ENCODE data around the gene TRAF2. TPM values are rescaled to one million over a fixed set of nuclear protein-coding genes. Genes with fewer than 3 reads are reported as not detected.
"Not testable (repeated sequence)": the region's sequence is repeated elsewhere in the genome, so short reads cannot be mapped to it uniquely, and the experiment has no call there.

TRAF2 gene, protein sequence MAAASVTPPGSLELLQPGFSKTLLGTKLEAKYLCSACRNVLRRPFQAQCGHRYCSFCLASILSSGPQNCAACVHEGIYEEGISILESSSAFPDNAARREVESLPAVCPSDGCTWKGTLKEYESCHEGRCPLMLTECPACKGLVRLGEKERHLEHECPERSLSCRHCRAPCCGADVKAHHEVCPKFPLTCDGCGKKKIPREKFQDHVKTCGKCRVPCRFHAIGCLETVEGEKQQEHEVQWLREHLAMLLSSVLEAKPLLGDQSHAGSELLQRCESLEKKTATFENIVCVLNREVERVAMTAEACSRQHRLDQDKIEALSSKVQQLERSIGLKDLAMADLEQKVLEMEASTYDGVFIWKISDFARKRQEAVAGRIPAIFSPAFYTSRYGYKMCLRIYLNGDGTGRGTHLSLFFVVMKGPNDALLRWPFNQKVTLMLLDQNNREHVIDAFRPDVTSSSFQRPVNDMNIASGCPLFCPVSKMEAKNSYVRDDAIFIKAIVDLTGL
- total RNA-seq: 10 to 100 TPM; 37.4 to 46.2 TPM

DNA sequence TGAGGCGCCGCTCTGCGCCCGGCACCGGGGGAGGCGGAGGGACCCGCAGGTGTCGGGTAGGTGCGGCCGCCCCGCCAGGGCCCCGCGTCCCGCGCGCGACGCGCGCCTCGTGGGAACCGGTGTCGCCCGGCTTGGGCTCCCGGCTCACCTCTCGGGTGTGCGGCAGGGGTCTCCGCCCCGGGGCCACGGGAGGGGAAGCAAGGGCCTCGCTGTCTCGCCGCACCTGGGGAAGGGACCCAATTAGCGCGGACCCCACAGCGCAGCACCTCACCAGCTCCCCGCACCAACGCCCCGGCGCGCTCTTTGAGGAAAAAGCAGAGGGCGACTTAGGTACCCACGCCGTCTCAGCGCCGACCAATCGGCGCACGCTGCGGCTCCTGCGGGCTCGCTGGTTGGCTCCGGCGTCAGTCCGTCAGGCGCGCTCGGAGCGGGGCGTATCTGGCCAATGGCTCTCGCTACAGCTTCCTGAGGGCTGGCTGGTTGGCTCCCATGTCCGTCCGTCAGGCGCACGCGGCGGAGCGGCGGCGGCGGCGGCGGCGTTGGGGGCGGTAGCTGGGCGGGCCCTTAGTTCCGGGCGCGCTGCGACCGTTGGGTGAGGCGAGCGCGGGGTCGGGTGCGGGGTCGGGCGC, at the start of gene TRAF2:
TSS of gene TRAF2 (plus strand) at position 567 of the 629 bp plus-strand sequence. CDS start 12,225 bp downstream, outside the sequence.
- ATAC-seq: peak; percentile 89

DNA sequence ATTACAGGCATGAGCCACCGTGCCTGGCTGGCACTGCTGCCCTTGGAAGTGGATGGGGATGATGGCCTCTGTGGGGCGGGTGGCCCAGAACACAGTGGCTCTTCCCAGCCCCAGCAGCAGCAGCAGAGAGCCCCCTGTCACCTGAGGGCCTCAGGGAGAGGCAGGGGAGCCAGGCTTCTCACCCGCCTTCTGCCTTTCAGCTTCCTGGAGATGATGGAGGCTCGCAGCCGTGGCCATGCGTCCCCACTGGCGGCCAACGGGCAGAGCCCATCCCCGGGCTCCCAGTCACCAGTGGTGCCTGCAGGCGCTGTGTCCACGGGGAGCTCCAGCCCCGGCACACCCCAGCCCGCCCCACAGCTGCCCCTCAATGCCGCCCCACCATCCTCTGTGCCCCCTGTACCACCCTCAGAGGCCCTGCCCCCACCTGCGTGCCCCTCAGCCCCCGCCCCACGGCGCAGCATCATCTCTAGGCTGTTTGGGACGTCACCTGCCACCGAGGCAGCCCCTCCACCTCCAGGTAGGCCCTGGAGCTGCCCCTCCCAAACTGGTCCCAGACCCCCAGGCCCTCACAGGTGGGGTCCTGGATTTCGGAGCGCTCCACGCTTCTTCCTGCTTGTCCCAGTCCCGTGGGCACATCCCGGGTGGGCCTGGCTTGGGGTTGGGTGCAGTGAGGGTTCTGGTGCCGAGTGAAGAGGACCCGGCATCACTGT, 49.0 kb upstream of the TRAF2 start:
- intact Hi-C loops (cut with DNase I, micrococcal nuclease): no loop called here
- Mint-ChIP-seq H3K4me3 (no peak overlapping the region), H3K9me3 (ENCODE audit: low read depth) (no peaks in the 10 kb centered on the region), H3K27ac (no peak overlapping the region), H3K4me1 (peaks cover 2% of the 10 kb centered on the region), H3K36me3 (ENCODE audit: low read depth) (peaks cover 3% of the 10 kb centered on the region), H3K27me3 (no peaks in the 10 kb centered on the region)
- ChIA-PET POLR2A (no interaction called here), CTCF (no interaction called here)
- no peak for ATAC-seq
- DNase-seq: no peak

More for the DNA sequence above, at the start of gene TRAF2:
- H3K9me3 Mint-ChIP-seq (ENCODE audit: low read depth): no peaks in the 10 kb centered on the region
- no peaks in the 10 kb centered on the region for H3K27me3 Mint-ChIP-seq
- intact Hi-C loops (cut with DNase I, micrococcal nuclease): loop anchor here (1.0 to 10.0 kb wide), 20 partner anchors 16 to 961 kb away; partner anchors contain the start of genes MAN1B1 (in 2 of the 2), PHPT1 (in 2 of the 2), TMEM141 (in 2 of the 2) and EDF1 (in 1 of the 2)
- H3K4me3 Mint-ChIP-seq: peak within 1 kb of the TSS; percentile 85
- POLR2A ChIA-PET: interaction anchor here (0.6 to 1.1 kb wide), 3 partner anchors 16 to 540 kb away, joined by 3 to 8 read pairs (median 4); partner anchors contain the start of gene AJM1
- peaks cover 26% of the 10 kb centered on the region for H3K36me3 Mint-ChIP-seq (ENCODE audit: low read depth)
- CTCF ChIA-PET: interaction anchor here (0.7 to 1.3 kb wide), 5 partner anchors 44 to 693 kb away, joined by 3 to 8 read pairs (median 3); partner anchors contain the start of genes AJM1, DNLZ and DPH7
- peak; percentile 98 for DNase-seq
- peaks cover 51% of the 10 kb centered on the region for H3K4me1 Mint-ChIP-seq
- peak within 1 kb of the TSS; percentile 95 for H3K27ac Mint-ChIP-seq

DNA sequence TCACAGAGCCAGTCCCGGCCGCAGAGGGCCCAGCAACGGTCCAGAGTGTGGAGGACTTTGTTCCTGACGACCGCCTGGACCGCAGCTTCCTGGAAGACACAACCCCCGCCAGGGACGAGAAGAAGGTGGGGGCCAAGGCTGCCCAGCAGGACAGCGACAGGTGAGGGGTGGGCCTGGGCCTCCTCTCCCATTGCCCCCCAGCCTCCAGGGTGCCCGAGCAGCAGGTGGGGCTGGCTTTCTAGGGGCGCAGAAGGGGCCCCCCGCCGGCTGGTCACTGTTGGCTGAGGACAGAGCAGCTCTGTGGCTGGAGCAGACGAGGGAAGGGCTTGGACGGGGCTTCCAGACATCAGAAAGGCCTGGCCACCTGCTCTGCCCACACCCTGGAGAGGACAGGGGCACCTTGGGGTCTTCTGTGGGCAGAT, 48.4 kb upstream of the TRAF2 start:
- CTCF ChIA-PET; H3K9me3 Mint-ChIP-seq (ENCODE audit: low read depth); intact Hi-C loops (cut with DNase I, micrococcal nuclease); ATAC-seq; H3K27me3 Mint-ChIP-seq; DNase-seq; H3K27ac Mint-ChIP-seq; POLR2A ChIA-PET; H3K4me3 Mint-ChIP-seq; H3K36me3 Mint-ChIP-seq (ENCODE audit: low read depth); H3K4me1 Mint-ChIP-seq: not testable (repeated sequence)

DNA sequence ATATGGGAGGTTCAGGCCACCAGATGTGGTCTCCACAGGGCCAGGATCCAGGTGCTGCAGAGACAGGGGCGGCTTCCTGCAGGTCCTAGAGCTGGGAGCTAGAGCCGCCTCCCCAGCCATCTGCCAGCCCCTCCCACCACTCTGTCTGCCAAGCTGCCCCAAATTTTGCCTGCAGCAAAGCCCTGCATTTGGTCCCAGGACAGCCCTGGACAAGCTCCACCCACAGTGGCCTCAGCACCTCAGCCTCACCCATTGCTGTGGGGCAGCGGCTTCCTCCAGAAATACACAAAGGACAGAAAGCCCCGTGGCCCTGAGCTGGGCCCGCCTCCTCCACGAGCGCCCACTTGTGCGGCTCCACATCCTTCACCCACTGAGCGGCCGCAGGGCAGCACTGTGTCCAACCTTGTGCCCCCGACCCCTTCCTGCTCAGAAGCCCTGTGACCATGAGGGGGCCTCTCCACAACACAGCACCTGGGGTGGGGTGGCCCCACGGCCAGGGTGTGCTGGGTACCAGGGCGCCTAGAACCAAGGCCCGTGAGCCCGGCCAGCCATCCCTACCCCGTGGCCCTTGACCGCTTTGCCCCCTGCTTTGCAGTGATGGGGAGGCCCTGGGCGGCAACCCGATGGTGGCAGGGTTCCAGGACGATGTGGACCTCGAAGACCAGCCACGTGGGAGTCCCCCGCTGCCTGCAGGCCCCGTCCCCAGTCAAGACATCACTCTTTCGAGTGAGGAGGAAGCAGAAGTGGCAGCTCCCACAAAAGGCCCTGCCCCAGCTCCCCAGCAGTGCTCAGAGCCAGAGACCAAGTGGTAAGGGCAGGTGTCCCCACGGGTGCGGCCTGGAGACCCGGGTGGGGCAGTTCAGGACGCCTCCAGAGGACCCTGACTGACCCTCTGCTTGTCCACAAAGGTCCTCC, 47.7 kb upstream of the TRAF2 start:
- Mint-ChIP-seq H3K27ac (no peak overlapping the region), H3K27me3 (peaks cover under 1% of the 10 kb centered on the region), H3K4me1 (peaks cover 5% of the 10 kb centered on the region), H3K9me3 (ENCODE audit: low read depth) (no peaks in the 10 kb centered on the region), H3K36me3 (ENCODE audit: low read depth) (peaks cover 3% of the 10 kb centered on the region), H3K4me3 (no peak overlapping the region)
- ATAC-seq (no peak), DNase-seq (no peak)
- ChIA-PET CTCF (interaction anchor here (0.6 kb wide), 2 partner anchors 23 to 44 kb away, joined by 3 read pairs; no protein-coding TSS in a partner anchor), POLR2A (no interaction called here)
- intact Hi-C loops (cut with DNase I, micrococcal nuclease): no loop called here

DNA sequence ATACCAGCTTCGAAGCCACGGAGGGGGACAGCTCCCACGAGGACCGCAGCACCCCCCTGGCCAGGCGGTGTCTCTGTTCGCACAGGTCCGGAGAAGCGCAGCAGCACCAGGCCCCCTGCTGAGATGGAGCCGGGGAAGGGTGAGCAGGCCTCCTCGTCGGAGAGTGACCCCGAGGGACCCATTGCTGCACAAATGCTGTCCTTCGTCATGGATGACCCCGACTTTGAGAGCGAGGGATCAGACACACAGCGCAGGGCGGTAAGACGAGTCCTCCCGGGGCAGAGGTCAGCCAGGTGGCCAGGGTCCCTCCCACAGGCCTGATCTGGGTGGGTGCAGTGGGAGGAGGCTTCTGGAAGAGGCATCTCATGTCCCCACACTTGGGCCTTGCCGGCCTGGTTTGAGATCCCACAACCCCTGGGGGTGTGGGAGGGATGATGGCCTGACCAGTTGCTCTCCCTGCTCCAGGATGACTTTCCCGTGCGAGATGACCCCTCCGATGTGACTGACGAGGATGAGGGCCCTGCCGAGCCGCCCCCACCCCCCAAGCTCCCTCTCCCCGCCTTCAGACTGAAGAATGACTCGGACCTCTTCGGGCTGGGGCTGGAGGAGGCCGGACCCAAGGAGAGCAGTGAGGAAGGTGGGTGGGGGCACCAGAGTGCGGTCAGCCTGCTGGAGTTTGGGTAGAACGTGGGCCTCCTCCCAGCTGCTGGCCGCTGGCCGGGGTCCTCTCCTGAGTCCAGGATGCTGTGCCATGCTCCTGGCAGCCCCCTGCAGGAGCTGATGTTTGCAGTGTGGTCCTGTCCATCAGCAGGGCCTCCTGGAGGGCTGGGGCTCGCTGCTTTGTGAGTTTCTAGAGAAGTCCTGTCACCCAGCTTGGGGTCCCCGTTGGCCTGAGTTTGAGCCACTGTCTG, 46.8 kb upstream of the TRAF2 start:
- Mint-ChIP-seq H3K27me3 (peaks cover 2% of the 10 kb centered on the region), H3K4me1 (peaks cover 6% of the 10 kb centered on the region), H3K36me3 (ENCODE audit: low read depth) (peaks cover 3% of the 10 kb centered on the region), H3K9me3 (ENCODE audit: low read depth) (no peaks in the 10 kb centered on the region), H3K4me3 (no peak overlapping the region), H3K27ac (no peak overlapping the region)
- ChIA-PET CTCF (interaction anchor here (0.6 to 1.5 kb wide), 2 partner anchors 29 to 491 kb away, joined by 3 to 6 read pairs; no protein-coding TSS in a partner anchor), POLR2A (no interaction called here)
- intact Hi-C loops (cut with DNase I, micrococcal nuclease): loop anchor here in 1 of 2 experiments (10.0 kb wide), 1 partner anchor 195 kb away; the partner anchor contains the start of gene FUT7
- DNase-seq (no peak), ATAC-seq (no peak)

DNA sequence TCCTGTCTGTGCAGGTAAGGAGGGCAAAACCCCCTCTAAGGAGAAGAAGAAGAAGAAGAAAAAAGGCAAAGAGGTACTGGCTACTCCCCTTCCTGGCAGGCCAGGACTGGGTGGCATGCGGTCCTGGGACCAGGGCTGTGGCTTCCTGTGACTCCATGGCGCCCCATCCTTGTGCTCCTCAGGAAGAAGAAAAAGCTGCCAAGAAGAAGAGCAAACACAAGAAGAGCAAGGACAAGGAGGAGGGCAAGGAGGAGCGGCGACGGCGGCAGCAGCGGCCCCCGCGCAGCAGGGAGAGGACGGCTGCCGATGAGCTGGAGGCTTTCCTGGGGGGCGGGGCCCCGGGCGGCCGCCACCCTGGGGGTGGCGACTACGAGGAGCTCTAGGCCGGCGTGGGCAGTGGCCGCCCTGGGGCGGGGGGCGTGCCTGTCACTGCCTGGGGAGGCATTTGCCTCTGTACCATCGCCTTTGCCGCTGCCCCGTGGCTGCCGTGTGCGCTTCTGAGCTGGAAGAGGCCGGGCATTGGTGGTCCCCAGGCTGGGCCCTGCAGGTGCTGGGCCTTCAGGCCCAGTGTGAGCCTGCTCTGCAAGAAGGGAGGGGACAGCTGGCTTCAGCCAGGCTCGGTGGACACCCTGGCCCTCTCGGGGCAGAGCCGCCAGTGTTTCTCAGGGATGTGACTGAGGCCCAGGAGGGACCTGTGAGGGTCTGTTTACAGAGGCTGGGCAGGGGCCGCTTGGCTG, 46.0 kb upstream of the TRAF2 start:
- peaks cover 6% of the 10 kb centered on the region for H3K4me1 Mint-ChIP-seq
- ChIA-PET POLR2A (no interaction called here), CTCF (interaction anchor here (1.5 kb wide), 1 partner anchor 30 kb away, joined by 6 read pairs; no protein-coding TSS in a partner anchor)
- H3K27ac Mint-ChIP-seq: no peak overlapping the region
- DNase-seq (no peak), ATAC-seq (no peak)
- H3K4me3 Mint-ChIP-seq: no peak overlapping the region
- peaks cover 4% of the 10 kb centered on the region for H3K27me3 Mint-ChIP-seq
- H3K36me3 Mint-ChIP-seq (ENCODE audit: low read depth): peaks cover 3% of the 10 kb centered on the region
- no peaks in the 10 kb centered on the region for H3K9me3 Mint-ChIP-seq (ENCODE audit: low read depth)
- intact Hi-C loops (cut with DNase I, micrococcal nuclease): loop anchor here in 1 of 2 experiments (10.0 kb wide), 1 partner anchor 194 kb away; the partner anchor contains the start of gene FUT7

DNA sequence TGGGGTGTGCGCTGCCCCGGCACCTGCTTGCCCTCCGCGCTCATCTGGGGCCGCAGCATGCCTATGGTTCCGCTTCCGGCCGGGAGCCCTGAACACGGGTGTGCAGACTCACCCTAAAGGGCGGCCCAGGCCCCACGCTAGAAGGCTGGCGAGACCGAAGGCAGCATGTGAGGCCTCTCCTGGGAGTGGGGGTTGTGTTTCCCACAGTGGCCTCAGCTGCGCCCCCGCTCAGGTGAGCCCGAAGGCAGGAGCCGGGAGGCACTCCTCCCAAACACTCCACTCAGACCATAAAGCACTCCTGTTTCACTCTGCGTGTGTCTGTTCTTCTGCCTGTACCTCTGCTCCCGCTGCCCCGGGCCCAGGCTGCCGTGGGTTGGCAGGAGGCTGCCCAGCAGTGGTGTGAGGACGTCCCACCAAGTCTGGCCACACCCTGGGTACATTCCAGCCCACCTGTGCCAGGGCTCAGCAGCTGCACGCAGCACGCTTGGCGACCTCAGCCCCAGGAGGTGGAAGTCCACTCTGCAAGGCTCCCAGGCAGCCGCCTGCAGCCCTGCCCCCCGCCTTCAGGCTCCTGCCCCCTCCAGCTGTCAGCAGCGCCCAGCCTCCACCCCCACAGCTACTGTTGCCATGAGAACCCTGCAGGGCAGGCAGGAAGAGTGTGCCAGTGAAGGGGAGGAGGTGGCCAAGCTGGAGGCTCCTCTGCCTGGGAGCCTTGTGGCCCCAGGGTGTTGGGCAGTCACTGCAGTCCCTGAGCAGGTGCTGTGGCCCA, 45.3 kb upstream of the TRAF2 start:
- intact Hi-C loops (cut with DNase I, micrococcal nuclease): loop anchor here in 1 of 2 experiments (10.0 kb wide), 1 partner anchor 194 kb away; the partner anchor contains the start of gene FUT7
- ChIA-PET CTCF (interaction anchor here (0.9 to 2.3 kb wide), 7 partner anchors 17 to 364 kb away, joined by 3 to 15 read pairs (median 6); partner anchors contain the start of gene PAXX), POLR2A (no interaction called here)
- Mint-ChIP-seq H3K27me3 (peaks cover 7% of the 10 kb centered on the region), H3K4me3 (no peak overlapping the region), H3K4me1 (peaks cover 6% of the 10 kb centered on the region), H3K36me3 (ENCODE audit: low read depth) (peaks cover 3% of the 10 kb centered on the region), H3K27ac (no peak overlapping the region), H3K9me3 (ENCODE audit: low read depth) (no peaks in the 10 kb centered on the region)
- ATAC-seq (no peak), DNase-seq (no peak)

DNA sequence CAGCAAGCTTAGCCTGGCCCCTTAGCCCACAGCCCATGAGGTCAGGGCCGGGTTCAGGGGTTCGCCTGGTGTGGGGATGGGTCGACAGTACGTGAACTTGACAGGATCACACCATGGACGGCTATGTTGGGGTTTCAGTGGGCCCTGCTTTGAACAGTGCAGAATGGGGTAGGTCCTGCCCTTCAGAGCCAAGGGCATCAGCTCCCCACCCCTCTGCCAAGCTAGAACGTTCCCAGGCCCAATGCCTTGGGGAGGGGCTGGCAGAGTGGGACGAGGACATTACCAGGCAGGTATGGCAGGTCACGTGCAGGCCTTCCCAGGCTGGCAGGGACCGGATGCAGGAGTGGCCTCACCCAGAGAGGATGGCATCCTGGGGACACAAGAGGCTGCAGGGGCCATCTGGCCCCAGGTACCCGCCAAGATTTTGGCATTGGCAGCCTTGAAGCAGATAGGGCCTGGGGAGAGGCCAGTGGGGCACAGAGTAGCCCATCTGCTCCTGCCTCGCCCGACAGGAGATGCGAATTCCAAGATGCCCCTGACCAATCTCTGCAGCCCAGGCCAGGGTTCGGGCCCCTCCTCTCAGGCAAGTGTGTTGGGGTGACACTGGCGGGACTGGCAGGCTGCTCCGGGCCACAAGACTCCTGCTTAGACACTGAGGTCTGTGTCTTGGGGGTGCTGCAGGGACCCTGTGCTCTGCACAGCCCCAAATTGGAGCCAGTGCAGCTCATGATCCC, 44.5 kb upstream of the TRAF2 start:
- peak overlapping the region; percentile 65 for H3K4me3 Mint-ChIP-seq
- ATAC-seq; H3K36me3 Mint-ChIP-seq (ENCODE audit: low read depth); H3K27ac Mint-ChIP-seq; H3K9me3 Mint-ChIP-seq (ENCODE audit: low read depth); DNase-seq; H3K4me1 Mint-ChIP-seq: not testable (repeated sequence)
- intact Hi-C loops (cut with DNase I, micrococcal nuclease): loop anchor here (1.0 to 10.0 kb wide), 2 partner anchors 102 to 193 kb away; partner anchors contain the start of genes FBXW5 (in 1 of the 2) and FUT7 (in 1 of the 2)
- ChIA-PET POLR2A (interaction anchor here (1.1 to 1.5 kb wide), 2 partner anchors 45 to 188 kb away, joined by 3 to 4 read pairs; partner anchors contain the start of gene TRAF2), CTCF (interaction anchor here (0.6 to 2.7 kb wide), 23 partner anchors 8 to 363 kb away, joined by 3 to 21 read pairs (median 4); partner anchors contain the start of genes MAN1B1, PAXX, RABL6 and SAPCD2)
- H3K27me3 Mint-ChIP-seq: peaks cover 11% of the 10 kb centered on the region

Measured in activated CD4-positive, alpha-beta T cell treated with anti-CD3 and anti-CD28 coated beads for 36 hours (primary cell).